PC-9 (cell line): Measurements from ENCODE around the gene LMOD2. TPM values are rescaled to one million over a fixed set of nuclear protein-coding genes. Genes with fewer than 3 reads are reported as not detected.

Experiments used
- BruUV-seq: library from RNA; stranded (reverse); fragments of 400-500 nt; replicated peaks from 2 replicates; lab custom pipeline; 2021; lab: Mats Ljungman, UMichigan
- CTCF ChIA-PET: fragments of 300-600 bp; sonication (Branson Sonifier 250); formaldehyde crosslinking; loops from one replicate; lab custom pipeline; 2022; ENCODE audit warnings: antibody characterized with exemption; lab: Charles Lee
- POLR2A ChIA-PET: fragments of 300-600 bp; sonication (Branson Sonifier 250); formaldehyde crosslinking; loops from one replicate; lab custom pipeline; 2022; ENCODE audit warnings: antibody characterized with exemption; ENCODE audit not compliant: unreplicated experiment; lab: Charles Lee
- DNase-seq, 2 experiments: peaks; one replicate each; pipeline versions ENCODE4 v3.0.0 to v3.0.0-alpha.2; 2015 to 2022; ENCODE audit warnings: mixed read lengths in 1 of 2
- H2AFZ ChIP-seq: fragments of 200-600 bp; sonication (generic); 2 replicates; pipeline ENCODE4 v1.8.1; 2017; ENCODE audit warnings: antibody characterized with exemption
- H3F3A ChIP-seq: fragments of 200-600 bp; sonication (generic); 2 replicates; pipeline ENCODE4 v1.8.1; 2017; ENCODE audit warnings: antibody characterized with exemption, mild to moderate bottlenecking, low read depth; ENCODE audit not compliant: insufficient read depth
- H3K27ac ChIP-seq: fragments of 200-600 bp; sonication (generic); 2 replicates; pipeline ENCODE4 v1.6.1; 2016; ENCODE audit warnings: mixed run types
- H3K27me3 ChIP-seq: fragments of 200-600 bp; sonication (generic); 2 replicates; pipeline ENCODE4 v1.6.1; 2016; ENCODE audit warnings: low read depth, mixed run types; ENCODE audit not compliant: insufficient read depth
- H3K36me3 ChIP-seq: fragments of 200-600 bp; sonication (generic); 2 replicates; pipeline ENCODE4 v1.6.1; 2016; ENCODE audit warnings: low read depth, mixed run types
- H3K4me1 ChIP-seq: fragments of 200-600 bp; sonication (generic); replicated peaks from 2 replicates; pipeline ENCODE4 v1.6.1; 2016; ENCODE audit warnings: mixed run types; ENCODE audit not compliant: insufficient read depth
- H3K4me2 ChIP-seq: fragments of 200-600 bp; sonication (generic); 2 replicates; pipeline ENCODE4 v1.6.1; 2017; ENCODE audit warnings: mixed run types
- H3K4me3 ChIP-seq: fragments of 200-600 bp; sonication (generic); 2 replicates; pipeline ENCODE4 v1.6.1; 2016; ENCODE audit warnings: mixed run types
- H3K79me2 ChIP-seq: fragments of 200-600 bp; sonication (generic); 2 replicates; pipeline ENCODE4 v1.6.1; 2017; ENCODE audit warnings: low read depth, mixed run types
- H3K9me2 ChIP-seq: fragments of 200-600 bp; sonication (generic); 2 replicates; pipeline ENCODE4 v1.8.1; 2017; ENCODE audit warnings: mild to moderate bottlenecking; ENCODE audit not compliant: insufficient read depth
- H3K9me3 ChIP-seq: fragments of 200-600 bp; sonication (generic); 2 replicates; pipeline ENCODE4 v1.8.1; 2016; ENCODE audit warnings: low read depth; ENCODE audit not compliant: insufficient read depth
- H4K20me1 ChIP-seq: fragments of 200-600 bp; sonication (generic); 2 replicates; pipeline ENCODE4 v1.8.1; 2017; ENCODE audit not compliant: insufficient read depth
- CTCF ChIP-seq: fragments of 200-600 bp; sonication (generic); conservative IDR thresholded peaks from 2 replicates; pipeline ENCODE4 v1.6.1; 2017; ENCODE audit warnings: mixed run types, antibody characterized with exemption, mild to moderate bottlenecking, moderate library complexity
- EZH2 ChIP-seq: fragments of 200-600 bp; sonication (generic); IDR thresholded peaks from 2 replicates; pipeline ENCODE4 v1.8.0; 2017; ENCODE audit warnings: antibody characterized with exemption, low read depth
- intact Hi-C: fragments of 100-400 bp; cut with micrococcal nuclease; formaldehyde crosslinking; loops from one replicate; pipeline ENCODE4 v1.10.0; 2022; ENCODE audit not compliant: unreplicated experiment
- total RNA-seq: library from RNA; stranded (reverse); gene quantifications from 2 replicates; pipeline ENCODE4 v1.2.3, GENCODE V29; 2021

LMOD2 gene
- total RNA-seq, 1 experiment from 2014 or later, result not detected

- H3K79me2 ChIP-seq, result no peaks in the 10 kb centered on the region
- no peaks in the 10 kb centered on the region for H3K27me3 ChIP-seq
- no peak overlapping the region for H2AFZ ChIP-seq
- no peak for TF ChIP-seq CTCF
- TF ChIP-seq EZH2, result no peak
- no peak overlapping the region for H3K4me3 ChIP-seq
- no peak overlapping the region for H3K4me2 ChIP-seq
- DNase-seq, result no peak
- 0 out of 2 replicates have a peak, but pooled peaks cover 9% of the 10 kb centered on the region for H3K4me1 ChIP-seq
- H3F3A ChIP-seq, result no peaks in the 10 kb centered on the region
- no TSS peak for BruUV-seq
- H4K20me1 ChIP-seq, result no peaks in the 10 kb centered on the region
- ChIA-PET CTCF (no interaction called here), POLR2A (no interaction called here)
- H3K9me3 ChIP-seq, result no peaks in the 10 kb centered on the region
- H3K9me2 ChIP-seq, result no peaks in the 10 kb centered on the region
- H3K36me3 ChIP-seq, result no peaks in the 10 kb centered on the region
- H3K27ac ChIP-seq, result no peak overlapping the region
- intact Hi-C loops, result loop anchor here (5.0 kb wide), 1 partner anchor 41 kb away; no protein-coding TSS in a partner anchor
Measured at GRCh38 chr7:123622660-123623386, 32.8 kb upstream of the LMOD2 start.

GRCh38 chr7:123624527-123625183, 31.0 kb upstream of the LMOD2 start:
- Histone ChIP-seq H3K4me2 (no peak overlapping the region), H2AFZ (no peak overlapping the region), H4K20me1 (no peaks in the 10 kb centered on the region), H3K27me3 (no peaks in the 10 kb centered on the region), H3F3A (no peaks in the 10 kb centered on the region), H3K36me3 (no peaks in the 10 kb centered on the region), H3K79me2 (no peaks in the 10 kb centered on the region), H3K9me3 (no peaks in the 10 kb centered on the region), H3K27ac (no peak overlapping the region), H3K9me2 (no peaks in the 10 kb centered on the region), H3K4me1 (0 out of 2 replicates have a peak, but pooled peaks cover 9% of the 10 kb centered on the region), H3K4me3 (no peak overlapping the region)
- TF ChIP-seq CTCF, result peak; percentile 62
- TF ChIP-seq EZH2, result no peak
- CTCF ChIA-PET, result interaction anchor here (0.6 to 1.1 kb wide), 2 partner anchors 10 to 113 kb away, joined by 3 to 4 read pairs; no protein-coding TSS in a partner anchor
- POLR2A ChIA-PET, result interaction anchor here (0.6 to 0.8 kb wide), 2 partner anchors 344 to 1248 kb away, joined by 4 to 7 read pairs; no protein-coding TSS in a partner anchor
- DNase-seq, result peak in 1 of 2 experiments; percentile 58
- no TSS peak for BruUV-seq
- intact Hi-C loops, result loop anchor here (5.0 kb wide), 1 partner anchor 42 kb away; no protein-coding TSS in a partner anchor

GRCh38 chr7:123625254-123625653, 30.4 kb upstream of the LMOD2 start:
- Histone ChIP-seq H3K79me2 (no peaks in the 10 kb centered on the region), H3K36me3 (no peaks in the 10 kb centered on the region), H3K27ac (no peak overlapping the region), H3K4me3 (no peak overlapping the region), H3K4me1 (0 out of 2 replicates have a peak, but pooled peaks cover 9% of the 10 kb centered on the region), H3K27me3 (no peaks in the 10 kb centered on the region), H3K9me2 (no peaks in the 10 kb centered on the region), H3F3A (no peaks in the 10 kb centered on the region), H2AFZ (no peak overlapping the region), H3K9me3 (no peaks in the 10 kb centered on the region), H4K20me1 (no peaks in the 10 kb centered on the region), H3K4me2 (no peak overlapping the region)
- ChIA-PET CTCF (interaction anchor here (1.1 kb wide), 1 partner anchor 11 kb away, joined by 3 read pairs; no protein-coding TSS in a partner anchor), POLR2A (no interaction called here)
- BruUV-seq, result no TSS peak
- TF ChIP-seq CTCF (no peak), EZH2 (no peak)
- intact Hi-C loops, result no loop called here
- DNase-seq, result no peak
